DMS 273 (cell line): Measurements from ENCODE around the gene LAGE3.

Experiments used
- DNase-seq: peaks from one replicate; lab custom pipeline; 2025; ENCODE audit not compliant: unreplicated experiment; lab: John Stamatoyannopoulos, UW

Gene LAGE3

GRCh38 chrX:154458116-154458953, 20.7 kb downstream of the LAGE3 start, which contains the start of gene PLXNA3:
PLXNA3 (plus strand) TSS chrX:154458281; CDS start chrX:154460184, 1,903 bp downstream.
- DNase-seq, result peak; percentile 70

- DNase-seq, result peak; percentile 70
Observed at GRCh38 chrX:154457491-154458115, 21.5 kb downstream of the LAGE3 start.

- DNase-seq, result no peak
Observed at GRCh38 chrX:154452823-154453222, 26.3 kb downstream of the LAGE3 start.

GRCh38 chrX:154450312-154450711, 28.8 kb downstream of the LAGE3 start:
- no peak for DNase-seq

GRCh38 chrX:154449618-154450017, 29.5 kb downstream of the LAGE3 start:
- no peak for DNase-seq

- no peak for DNase-seq
Observed at GRCh38 chrX:154448484-154448883, 30.6 kb downstream of the LAGE3 start.

GRCh38 chrX:154446430-154446829, 32.7 kb downstream of the LAGE3 start:
- DNase-seq, result no peak

- DNase-seq, result no peak
Observed at GRCh38 chrX:154445776-154446175, 33.3 kb downstream of the LAGE3 start.

DNA sequence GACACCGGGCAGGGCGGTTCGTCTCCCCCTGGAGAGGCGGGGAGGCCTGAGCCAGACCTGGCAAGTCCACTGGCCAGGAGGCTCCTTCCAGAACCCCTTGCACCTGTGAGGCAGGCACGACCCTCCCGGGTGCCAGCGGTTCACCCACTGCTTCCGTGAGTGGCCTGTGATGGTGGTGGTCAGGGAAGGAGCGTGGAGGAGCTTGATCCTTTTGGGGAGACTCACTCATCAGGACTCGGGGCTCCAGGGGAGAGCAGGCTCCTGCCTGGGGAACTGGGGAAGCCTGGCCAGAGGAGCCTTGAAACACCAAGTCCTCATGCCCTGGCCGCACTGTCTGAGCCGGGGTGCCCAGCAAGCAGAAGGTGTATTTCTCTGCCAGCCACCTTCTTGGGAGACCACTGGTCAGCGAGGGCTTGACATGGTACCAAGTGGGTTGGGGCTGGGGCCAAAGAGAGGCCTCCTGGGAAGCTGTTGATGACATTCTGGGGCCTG, 34.3 kb downstream of the LAGE3 start:
- no peak for DNase-seq

GRCh38 chrX:154443992-154444754, 34.9 kb downstream of the LAGE3 start, which contains the start of gene FAM50A:
FAM50A (plus strand) TSS chrX:154444141; CDS start chrX:154444236, 95 bp downstream.
- peak; percentile 84 for DNase-seq

DNA sequence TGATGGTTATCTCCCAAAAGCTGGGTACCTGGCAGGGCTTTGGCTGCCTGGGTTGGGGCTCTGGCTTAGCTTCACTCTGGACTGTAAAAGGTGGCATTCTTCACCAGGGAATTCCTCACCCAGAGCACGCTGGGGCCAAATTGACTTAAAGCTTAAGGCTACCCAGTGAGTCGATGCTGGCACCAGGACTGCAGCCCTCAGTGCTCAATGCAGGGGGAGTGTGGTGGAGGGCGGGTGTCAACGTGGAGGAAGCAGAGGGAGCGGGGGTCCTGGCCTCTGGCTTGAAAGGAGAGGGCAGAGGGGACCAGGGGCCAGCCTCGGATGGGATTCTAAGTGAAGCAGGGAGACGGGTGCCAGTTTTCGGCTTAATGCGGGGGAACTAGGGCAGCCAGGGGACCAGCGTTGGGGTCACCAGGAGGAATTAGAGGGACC, 35.6 kb downstream of the LAGE3 start:
- peak; percentile 59 for DNase-seq

DNA sequence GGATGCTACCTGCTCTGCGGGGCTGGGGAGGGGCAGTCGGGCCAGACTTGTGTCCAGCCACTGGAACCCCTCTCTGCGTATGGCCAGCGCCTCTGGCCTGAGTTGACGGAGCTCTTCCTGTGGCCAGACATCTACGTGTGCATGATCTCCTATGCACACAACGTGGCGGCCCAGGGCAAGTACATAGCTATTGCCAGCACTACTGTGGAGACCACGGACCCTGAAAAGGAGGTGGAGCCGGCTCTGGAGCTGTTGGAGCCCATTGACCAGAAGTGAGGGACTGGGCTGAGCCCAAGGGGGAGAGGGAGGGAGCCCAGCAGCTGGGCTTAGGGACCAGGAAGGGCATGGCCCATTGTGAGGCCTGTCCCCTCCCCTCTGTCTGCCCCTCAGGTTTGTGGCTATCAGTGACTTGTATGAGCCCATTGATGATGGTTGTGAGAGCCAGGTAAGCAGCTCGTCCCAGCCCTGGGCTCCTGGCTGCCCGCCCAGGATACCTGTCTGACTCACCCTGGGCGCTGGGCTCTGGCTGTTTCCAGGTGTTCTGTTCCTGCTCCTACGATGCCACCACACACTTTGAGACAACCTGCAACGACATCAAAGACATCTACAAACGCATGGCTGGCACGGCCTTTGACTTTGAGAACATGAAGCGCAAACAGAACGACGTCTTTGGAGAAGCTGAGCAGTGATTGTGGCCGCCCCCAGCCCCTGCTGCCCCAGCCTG, 36.9 kb downstream of the LAGE3 start:
- DNase-seq, result no peak

DNA sequence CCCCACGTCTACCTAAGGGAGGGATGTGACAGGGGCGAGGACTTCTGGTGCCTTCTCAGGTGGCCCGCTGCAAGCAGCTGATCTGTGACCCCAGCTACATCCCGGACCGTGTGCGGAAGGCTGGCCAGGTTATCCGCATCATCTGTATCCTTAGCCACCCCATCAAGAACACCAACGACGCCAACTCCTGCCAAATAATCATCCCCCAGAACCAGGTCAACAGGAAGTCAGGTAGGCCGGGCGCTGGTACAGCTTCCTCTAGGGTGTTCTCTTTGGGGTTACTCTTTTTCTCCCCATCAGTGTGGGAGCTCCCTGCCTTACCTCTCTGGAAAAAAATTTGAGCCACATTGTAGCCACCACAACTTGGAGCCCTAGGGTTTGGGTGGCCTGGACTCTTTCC, 37.5 kb downstream of the LAGE3 start:
- DNase-seq, result no peak

- DNase-seq, result no peak
Observed at GRCh38 chrX:154440623-154441357, 38.3 kb downstream of the LAGE3 start.

DNA sequence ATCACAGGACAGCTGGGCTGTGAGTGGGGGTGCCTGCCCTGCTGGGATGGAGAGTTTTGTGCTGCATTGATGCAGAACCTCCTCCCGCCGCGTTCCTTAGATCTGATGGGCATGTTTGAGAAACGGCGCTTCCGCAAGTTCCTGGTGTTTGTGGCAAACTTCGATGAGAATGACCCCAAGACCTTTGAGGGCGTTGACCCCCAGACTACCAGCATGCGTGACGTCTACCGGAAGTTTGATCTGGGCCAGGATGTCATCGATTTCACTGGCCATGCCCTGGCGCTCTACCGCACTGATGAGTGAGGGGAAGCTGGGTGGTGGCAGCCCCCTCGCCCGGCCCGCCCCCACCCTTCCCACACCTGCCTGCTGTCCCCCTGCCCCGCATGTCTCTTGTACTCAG, 39.2 kb downstream of the LAGE3 start:
- DNase-seq, result no peak

- no peak for DNase-seq
Observed at GRCh38 chrX:154437971-154438893, 40.8 kb downstream of the LAGE3 start.

DNA sequence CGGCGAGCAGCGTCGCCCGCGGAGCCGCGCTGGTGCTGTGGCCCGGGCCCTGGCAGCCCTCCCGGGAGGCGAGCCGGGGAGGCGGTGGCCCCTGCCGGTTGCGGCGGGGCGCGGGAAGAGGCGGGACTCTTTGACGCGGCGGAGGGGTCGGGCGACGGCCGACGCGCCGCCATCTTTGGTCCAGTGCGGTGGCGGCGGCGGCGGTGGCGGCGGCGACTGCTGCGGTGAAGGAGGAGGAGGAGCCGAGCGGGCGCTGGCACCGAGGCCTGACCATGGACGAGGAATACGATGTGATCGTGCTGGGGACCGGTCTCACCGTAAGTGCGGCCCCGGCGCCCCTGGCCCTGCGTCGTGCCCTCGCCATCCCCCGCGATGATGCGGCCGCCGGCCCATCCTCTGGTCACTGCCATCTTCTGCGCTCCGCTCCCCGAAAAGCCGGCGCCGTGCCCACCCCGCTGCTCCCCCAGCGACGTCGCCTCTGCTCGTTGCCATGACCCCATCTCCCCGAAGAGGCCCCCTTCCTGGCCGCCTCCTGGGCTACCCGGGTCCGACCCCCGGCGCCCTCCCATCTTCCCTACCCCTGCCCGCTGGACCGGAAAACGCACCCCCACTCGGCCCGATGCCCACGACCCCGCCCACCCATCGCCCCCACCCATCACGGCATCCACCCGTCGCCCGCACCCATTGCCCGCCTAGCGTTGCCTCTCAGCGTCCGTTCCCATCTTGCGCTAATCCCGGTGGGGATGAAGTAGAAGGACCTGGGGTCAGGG, 41.9 kb downstream of the LAGE3 start, which contains the start of gene GDI1:
GDI1 (plus strand) TSS at position 172 of the 770 bp plus-strand sequence; CDS start at position 273, 101 bp downstream.
- peak; percentile 77 for DNase-seq

GRCh38 chrX:154436374-154436982, 42.6 kb downstream of the LAGE3 start:
- DNase-seq, result peak; percentile 77
